ENCODE data around the gene LDLR.
"Not testable (repeated sequence)": the region's sequence is repeated elsewhere in the genome, so short reads cannot be mapped to it uniquely, and the experiment has no call there.

LDLR gene

DNA sequence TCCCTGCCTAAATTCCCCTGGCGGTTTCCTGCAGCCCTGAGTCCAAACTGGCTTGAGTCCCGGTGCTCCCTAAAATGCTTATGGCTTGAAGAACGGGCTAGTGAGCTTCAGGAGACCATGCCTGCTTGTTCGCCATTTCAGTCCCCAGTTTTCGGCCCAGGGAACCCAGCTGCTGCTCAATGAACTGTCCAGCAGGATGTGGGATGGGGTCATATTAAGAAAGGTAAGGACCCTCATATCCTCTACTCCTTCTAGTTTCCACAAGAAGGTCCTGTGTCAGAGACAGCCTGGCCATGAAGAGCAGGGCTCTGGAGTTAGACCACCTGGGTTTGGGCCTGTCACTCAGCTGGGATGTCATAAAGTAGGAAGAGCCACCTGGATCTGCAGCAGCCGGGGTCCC, 83.3 kb downstream of the LDLR start:
- no peak for DNase-seq (ENCODE audit: low read depth, low spot score)

DNA sequence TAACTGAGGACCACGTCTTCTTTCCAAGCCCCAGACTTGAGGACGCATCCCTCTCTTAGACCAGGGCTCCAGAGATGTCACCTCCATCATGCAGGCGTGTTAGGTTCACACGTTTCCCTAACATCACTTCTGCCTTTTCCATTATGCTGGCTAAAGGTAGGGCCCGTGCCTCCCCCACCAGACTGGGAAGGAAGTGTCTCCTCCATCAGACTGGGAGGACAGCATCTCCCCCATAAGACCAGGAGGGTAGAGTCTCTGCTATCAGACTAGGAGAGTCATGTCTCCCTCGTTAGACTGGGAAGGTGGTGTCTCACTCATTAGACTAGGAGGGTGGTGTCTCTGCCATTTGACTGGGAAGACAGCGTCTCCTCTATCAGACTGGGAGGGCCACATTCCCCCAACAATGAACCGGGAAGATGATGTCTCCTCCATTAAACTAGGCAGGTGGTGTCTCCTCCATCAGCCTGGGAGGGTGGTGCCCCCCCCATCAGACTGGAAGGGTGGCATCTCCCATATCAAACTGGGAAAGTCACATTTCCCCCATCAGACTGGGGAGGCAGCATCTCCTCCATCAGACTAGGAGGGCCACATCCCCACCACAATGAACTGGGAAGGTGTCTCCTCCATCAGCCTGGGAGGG, 84.4 kb downstream of the LDLR start:
- no peak for DNase-seq (ENCODE audit: low read depth, low spot score)

GRCh38 chr19:11174336-11174735, 85.1 kb downstream of the LDLR start:
- DNase-seq (ENCODE audit: low read depth, low spot score), result no peak

DNA sequence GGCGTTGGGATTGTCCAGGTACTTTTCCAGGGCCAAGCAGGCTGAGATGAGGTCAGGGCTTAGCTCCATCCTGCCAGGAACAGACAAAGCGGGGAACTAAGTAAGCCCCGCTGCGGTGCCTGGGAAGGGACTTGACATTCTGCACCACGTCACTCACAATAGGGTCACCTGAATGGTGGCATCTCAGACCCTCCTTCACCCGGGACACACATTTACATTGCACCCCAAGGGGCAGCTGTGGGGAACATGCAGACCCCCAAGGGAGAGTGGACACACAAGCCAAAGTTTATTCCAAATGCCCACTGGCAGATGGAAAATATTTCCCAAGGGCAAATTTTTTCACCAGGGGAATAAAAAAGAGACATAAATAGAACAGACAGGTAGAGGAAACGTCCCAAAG, 86.7 kb downstream of the LDLR start:
- DNase-seq (ENCODE audit: low read depth, low spot score), result no peak

DNA sequence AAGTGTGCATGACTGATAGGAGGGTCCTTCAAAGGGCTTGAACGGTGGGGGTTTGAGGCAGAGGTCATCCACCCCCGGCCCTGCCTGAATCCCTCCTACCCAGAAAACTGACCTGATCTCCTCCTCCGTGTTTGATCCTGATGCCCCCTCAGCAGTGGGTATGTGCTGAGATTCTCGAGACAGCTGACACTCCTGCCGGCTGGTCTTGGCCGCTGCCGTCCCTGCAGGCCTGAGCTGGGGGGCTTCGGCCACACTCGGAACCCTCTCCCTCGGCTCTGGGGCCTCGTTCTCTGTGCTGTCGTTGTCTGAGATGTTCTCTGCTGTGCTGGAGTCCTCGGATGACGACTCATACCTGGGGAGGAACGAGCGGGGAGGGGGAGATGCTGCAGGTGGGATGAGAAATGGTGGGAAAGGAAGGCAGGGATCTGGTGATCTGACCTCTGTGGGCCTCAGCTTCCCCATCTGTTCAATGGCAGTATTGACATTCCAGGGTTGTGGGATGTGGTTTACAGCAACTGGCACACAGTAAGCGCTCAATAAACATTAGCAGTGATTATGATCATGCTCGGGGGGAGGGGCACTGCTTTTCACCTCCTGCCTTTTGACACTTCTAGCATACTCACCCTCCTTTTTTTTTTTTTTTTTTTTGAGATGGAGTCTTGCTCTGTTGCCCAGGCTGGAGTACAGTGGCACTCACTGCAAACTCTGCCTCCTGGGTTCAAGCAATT, 87.4 kb downstream of the LDLR start:
- DNase-seq (ENCODE audit: low read depth, low spot score), result no peak

- DNase-seq (ENCODE audit: low read depth, low spot score), result no peak
Observed at GRCh38 chr19:11177592-11177991, 88.3 kb downstream of the LDLR start.

DNA sequence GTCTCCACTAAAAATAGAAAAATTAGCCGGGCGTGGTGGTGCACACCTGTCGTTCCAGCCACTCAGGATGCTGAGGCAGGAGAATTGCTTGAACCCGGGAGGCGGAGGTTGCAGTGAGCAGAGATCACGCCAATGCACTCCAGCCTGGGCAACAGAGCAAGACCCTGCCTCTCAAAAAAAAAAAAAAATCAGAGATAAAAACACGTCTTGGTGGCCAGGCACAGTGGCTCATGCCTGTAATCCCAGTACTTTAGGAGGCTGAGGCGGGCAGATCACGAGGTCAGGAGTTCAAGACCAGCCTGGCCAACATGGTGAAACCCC, 89.8 kb downstream of the LDLR start:
- DNase-seq (ENCODE audit: low read depth, low spot score), result not testable (repeated sequence)

DNA sequence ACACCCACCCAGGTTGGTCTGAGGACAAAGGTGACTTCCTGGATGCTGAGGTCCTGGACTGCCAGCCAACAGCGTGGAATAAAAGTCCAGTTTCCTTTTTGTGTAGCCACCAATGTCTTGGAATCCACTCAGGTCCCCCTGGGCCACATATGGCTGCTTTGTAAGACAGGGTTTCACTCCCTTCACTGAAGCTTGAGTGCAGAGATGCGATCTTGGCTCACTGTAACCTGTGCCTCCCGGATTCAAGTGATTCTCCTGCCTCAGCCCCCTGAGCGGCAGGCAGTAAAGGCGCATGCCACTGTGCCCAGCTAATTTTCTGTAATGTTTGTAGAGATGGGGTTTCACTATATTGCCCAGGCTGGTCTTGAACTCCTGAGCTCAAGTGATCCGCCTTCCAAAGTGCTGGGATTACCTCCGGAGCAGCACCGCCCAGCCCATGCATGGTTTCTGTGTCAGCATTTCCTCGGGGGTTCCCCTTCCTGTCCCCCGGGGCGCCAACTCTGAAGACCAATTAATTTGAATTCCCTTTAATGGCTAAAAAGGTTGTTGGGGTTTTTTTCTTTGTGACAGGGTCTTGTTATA, 90.5 kb downstream of the LDLR start:
- no peak for DNase-seq (ENCODE audit: low read depth, low spot score)

DNA sequence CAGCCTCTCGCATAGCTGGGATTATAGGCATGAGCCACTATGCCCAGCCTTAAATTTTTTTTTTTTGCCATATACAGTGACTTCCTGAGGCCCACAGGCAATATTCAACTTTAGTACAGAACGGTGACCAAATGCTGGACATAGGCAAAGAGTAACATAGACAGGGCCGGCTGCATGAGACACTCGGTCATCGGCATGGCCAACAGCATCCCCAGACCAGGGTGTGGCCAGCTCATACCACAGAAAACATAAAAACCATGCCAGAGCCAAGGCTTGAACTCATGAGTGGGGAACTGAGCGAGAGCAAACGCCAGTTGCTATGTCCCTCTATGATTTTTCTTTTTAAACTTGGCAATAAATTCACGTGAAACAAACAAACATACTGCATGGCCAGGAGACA, 91.1 kb downstream of the LDLR start:
- DNase-seq (ENCODE audit: low read depth, low spot score), result no peak

DNA sequence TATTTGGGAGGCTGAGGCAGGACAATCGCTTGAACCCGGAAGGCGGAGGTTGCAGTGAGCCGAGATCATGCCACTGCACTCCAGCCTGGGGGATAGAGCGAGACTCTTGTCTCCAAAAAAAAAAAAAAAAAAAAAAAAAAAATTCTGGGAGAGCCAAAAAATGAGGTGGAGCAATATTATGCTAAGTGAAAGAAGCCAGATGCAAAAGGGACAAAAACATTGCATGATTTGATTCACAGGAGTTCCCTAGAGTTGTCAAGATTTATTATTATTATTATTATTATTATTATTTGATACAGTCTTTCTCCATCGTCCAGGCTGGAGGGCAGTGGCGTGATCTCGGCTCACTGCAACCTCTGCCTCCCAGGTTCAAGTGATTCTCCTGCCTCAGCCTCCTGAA, 91.7 kb downstream of the LDLR start:
- DNase-seq (ENCODE audit: low read depth, low spot score), result not testable (repeated sequence)

DNA sequence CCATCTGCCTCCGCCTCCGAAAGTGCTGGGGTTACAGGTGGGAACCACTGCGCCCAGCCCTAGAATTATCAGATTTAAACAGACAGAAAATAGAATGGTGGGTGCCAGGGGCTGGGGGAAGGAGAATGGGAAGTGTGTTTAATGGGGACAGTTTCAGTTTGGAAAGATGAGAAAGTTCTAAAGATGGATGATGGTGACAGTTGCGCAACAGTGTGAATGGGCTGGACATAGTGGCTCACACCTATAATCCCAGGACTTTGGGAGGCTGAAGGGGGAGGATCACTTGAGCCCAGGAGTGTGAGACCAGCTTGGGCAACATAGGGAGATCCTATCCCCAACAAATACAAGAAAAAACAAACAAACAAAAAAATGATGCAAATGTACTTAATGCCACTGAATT, 92.2 kb downstream of the LDLR start:
- DNase-seq (ENCODE audit: low read depth, low spot score), result no peak
